ENCODE measurements around the gene SPSB2. TPM values are rescaled to one million over a fixed set of nuclear protein-coding genes. Genes with fewer than 3 reads are reported as not detected.

SPSB2 gene, protein sequence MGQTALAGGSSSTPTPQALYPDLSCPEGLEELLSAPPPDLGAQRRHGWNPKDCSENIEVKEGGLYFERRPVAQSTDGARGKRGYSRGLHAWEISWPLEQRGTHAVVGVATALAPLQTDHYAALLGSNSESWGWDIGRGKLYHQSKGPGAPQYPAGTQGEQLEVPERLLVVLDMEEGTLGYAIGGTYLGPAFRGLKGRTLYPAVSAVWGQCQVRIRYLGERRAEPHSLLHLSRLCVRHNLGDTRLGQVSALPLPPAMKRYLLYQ
- total RNA-seq (2014; rRNA removed; shearing (Covaris generic)) = 7.6 and 13.1 TPM in 2 replicates
- 8.2 and 10.4 TPM in 2 replicates for polyA plus RNA-seq (2016; fragmentation: Nextera tagmentation; extraction: Ambion mirVana)
- long read RNA-seq, partial matches to known transcripts = 5 of 7 reads
- long read RNA-seq, other reads (novel, unspliced or antisense) = 0 of 7 reads

DNA sequence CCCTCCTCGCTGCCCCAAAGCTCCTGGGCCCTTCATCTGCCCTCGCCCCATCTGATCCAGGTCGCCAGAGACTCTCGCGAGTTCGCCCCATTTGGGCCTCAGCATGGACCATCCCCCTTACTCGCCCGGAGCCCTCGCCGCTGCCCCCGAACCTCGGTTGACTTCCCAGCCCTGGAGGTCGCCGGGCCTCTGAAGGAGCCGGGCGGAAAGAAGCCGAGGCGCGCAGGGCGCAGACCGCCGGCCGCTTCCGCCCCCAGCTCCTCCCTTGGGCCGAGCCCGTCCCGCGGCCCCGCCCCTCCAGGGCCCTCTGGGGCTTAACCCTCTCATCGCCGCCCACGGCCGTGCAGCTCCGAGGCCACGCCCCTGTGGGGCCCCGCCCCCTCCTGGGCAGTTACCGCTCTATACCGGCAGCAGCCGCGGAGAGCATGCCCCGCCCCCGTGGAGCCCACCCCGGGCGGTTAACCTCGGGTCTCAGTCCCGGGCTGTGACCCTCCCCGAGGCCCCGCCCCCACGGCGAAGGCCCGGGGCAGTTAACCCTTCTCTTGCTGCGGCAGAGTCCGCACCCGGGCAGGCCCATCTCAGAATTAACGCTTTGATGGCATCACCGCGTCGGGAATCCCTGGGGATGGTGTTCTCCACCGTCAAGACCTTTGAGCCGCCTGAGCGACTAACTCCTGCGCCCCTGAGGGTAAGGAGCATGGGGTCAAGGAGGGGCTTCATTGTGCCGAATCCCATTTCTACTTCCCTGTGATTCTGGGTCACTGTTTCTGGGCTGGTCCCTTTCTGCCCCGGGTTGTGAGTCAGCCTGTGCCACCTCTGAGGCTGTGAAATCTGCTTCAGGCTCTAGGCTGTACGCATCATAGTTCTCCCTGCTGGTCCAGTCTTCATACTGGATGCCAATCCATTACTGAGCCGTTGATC is at the start of gene SPSB2:
Gene SPSB2, minus strand, starts transcription at position 210 of the 921 bp plus-strand sequence. CDS start 402 bp downstream, outside the sequence.
- Mint-ChIP-seq H3K36me3 (ENCODE audit: low read depth) (peaks cover 45% of the 10 kb centered on the region), H3K4me3 (peak within 1 kb of the TSS; percentile 92), H3K9me3 (no peaks in the 10 kb centered on the region; the same call in 1 of the 3 replicates), H3K4me1 (peaks cover 41% of the 10 kb centered on the region), H3K27ac (peak within 1 kb of the TSS; percentile 93), H3K27me3 (ENCODE audit: insufficient read depth, low read depth, poor library complexity) (peaks cover 41% of the 10 kb centered on the region)
- Histone ChIP-seq H2AFZ (peak within 1 kb of the TSS; percentile 97), H3K4me2 (peak within 1 kb of the TSS; percentile 100), H3K9me2 (ENCODE audit: insufficient read depth) (no peaks in the 10 kb centered on the region), H3K4me3 (peak within 1 kb of the TSS; percentile 99), H3F3A (replicated peaks; ENCODE audit: low read depth) (peaks cover 56% of the 10 kb centered on the region), H3K27me3 (ENCODE audit: insufficient read depth) (no peaks in the 10 kb centered on the region), H3K36me3 (ENCODE audit: insufficient read depth) (peaks cover 14% of the 10 kb centered on the region; the same call in 1 of the 2 replicates), H3K79me2 (replicated peaks; ENCODE audit: insufficient read depth) (peaks cover 23% of the 10 kb centered on the region), H4K20me1 (replicated peaks; ENCODE audit: insufficient read depth) (peaks cover 29% of the 10 kb centered on the region), H3K27ac (ENCODE audit: low read depth) (peak within 1 kb of the TSS; percentile 91), H3K4me1 (ENCODE audit: insufficient read depth) (peaks cover 39% of the 10 kb centered on the region)
- peak; percentile 100 for DNase-seq (ENCODE audit: low spot score)
- peak; percentile 74 for ATAC-seq
- TF ChIP-seq POLR2AphosphoS5 (IDR thresholded peaks at IDR 0.05; ENCODE audit: low read depth) (peak; percentile 86), CREB1 (CRISPR knock-in tag; IDR thresholded peaks at IDR 0.05; ENCODE audit: low read depth) (0 out of 2 replicates have a peak, but pooled peaks have one; percentile 25), ZNF331 (CRISPR knock-in tag; IDR thresholded peaks at IDR 0.05; ENCODE audit: low read depth) (no peak)
- TF ChIP-seq, protein P1, sequence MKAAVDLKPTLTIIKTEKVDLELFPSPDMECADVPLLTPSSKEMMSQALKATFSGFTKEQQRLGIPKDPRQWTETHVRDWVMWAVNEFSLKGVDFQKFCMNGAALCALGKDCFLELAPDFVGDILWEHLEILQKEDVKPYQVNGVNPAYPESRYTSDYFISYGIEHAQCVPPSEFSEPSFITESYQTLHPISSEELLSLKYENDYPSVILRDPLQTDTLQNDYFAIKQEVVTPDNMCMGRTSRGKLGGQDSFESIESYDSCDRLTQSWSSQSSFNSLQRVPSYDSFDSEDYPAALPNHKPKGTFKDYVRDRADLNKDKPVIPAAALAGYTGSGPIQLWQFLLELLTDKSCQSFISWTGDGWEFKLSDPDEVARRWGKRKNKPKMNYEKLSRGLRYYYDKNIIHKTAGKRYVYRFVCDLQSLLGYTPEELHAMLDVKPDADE (IDR thresholded peaks at IDR 0.05) = 0 out of 2 replicates have a peak, but pooled peaks have one; percentile 30

DNA sequence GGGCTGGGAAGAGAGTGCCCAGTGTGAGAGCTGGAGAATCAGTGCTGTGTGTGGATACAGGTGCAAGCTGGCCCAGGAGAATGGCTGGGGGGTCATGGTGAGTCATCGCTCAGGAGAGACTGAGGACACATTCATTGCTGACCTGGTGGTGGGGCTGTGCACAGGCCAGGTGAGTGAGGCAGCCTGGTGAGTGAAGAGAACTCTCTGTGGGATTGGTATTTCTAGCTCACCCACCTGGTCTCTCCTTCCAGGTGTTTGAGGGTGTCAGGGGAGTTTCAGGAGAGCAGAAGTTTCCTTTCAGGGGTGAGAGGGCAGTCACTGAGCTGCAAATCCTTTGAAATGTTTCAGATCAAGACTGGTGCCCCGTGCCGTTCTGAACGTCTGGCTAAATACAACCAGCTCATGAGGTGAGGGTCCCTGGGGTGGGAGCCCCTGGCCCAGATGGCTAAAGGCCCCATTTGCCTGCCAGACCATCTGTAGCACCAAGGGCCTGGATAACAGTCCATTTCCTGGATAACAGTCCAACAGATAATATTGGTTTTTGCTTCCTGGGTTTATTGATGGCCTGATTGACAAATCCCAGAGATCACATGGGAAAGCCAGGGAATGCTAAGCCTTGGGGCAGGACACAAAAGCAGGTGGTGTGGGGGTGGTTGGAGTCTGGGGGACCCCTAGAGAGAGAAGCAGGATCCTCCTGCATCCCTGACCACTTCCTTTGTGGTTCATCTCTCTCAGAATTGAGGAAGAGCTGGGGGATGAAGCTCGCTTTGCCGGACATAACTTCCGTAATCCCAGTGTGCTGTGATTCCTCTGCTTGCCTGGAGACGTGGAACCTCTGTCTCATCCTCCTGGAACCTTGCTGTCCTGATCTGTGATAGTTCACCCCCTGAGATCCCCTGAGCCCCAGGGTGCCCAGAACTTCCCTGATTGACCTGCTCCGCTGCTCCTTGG is 49.2 kb upstream of the SPSB2 start:
- Histone ChIP-seq H3K36me3 (ENCODE audit: insufficient read depth) (no peaks in the 10 kb centered on the region; the same call in none of the 2 replicates), H2AFZ (no peak overlapping the region), H3K9me2 (ENCODE audit: insufficient read depth) (no peaks in the 10 kb centered on the region), H3K27me3 (ENCODE audit: insufficient read depth) (no peaks in the 10 kb centered on the region), H3K4me1 (ENCODE audit: insufficient read depth) (peaks cover 28% of the 10 kb centered on the region), H4K20me1 (replicated peaks; ENCODE audit: insufficient read depth) (no peaks in the 10 kb centered on the region), H3K4me3 (no peak overlapping the region), H3K27ac (ENCODE audit: low read depth) (no peak overlapping the region), H3K79me2 (replicated peaks; ENCODE audit: insufficient read depth) (peaks cover 6% of the 10 kb centered on the region), H3K4me2 (no peak overlapping the region), H3F3A (replicated peaks; ENCODE audit: low read depth) (peaks cover 24% of the 10 kb centered on the region)
- Mint-ChIP-seq H3K27ac (peak overlapping the region; percentile 74; the same call in 1 of the 2 replicates), H3K36me3 (ENCODE audit: low read depth) (peaks cover 49% of the 10 kb centered on the region), H3K9me3 (no peaks in the 10 kb centered on the region; the same call in 1 of the 3 replicates), H3K4me3 (no peak overlapping the region; the same call in 2 of the 3 replicates), H3K4me1 (peaks cover 53% of the 10 kb centered on the region), H3K27me3 (ENCODE audit: insufficient read depth, low read depth, poor library complexity) (peaks cover 30% of the 10 kb centered on the region)
- no peak for DNase-seq (ENCODE audit: low spot score)
- no peak for ATAC-seq
- no peak for TF ChIP-seq CREB1 (CRISPR knock-in tag; IDR thresholded peaks at IDR 0.05; ENCODE audit: low read depth)
- TF ChIP-seq, protein P2, sequence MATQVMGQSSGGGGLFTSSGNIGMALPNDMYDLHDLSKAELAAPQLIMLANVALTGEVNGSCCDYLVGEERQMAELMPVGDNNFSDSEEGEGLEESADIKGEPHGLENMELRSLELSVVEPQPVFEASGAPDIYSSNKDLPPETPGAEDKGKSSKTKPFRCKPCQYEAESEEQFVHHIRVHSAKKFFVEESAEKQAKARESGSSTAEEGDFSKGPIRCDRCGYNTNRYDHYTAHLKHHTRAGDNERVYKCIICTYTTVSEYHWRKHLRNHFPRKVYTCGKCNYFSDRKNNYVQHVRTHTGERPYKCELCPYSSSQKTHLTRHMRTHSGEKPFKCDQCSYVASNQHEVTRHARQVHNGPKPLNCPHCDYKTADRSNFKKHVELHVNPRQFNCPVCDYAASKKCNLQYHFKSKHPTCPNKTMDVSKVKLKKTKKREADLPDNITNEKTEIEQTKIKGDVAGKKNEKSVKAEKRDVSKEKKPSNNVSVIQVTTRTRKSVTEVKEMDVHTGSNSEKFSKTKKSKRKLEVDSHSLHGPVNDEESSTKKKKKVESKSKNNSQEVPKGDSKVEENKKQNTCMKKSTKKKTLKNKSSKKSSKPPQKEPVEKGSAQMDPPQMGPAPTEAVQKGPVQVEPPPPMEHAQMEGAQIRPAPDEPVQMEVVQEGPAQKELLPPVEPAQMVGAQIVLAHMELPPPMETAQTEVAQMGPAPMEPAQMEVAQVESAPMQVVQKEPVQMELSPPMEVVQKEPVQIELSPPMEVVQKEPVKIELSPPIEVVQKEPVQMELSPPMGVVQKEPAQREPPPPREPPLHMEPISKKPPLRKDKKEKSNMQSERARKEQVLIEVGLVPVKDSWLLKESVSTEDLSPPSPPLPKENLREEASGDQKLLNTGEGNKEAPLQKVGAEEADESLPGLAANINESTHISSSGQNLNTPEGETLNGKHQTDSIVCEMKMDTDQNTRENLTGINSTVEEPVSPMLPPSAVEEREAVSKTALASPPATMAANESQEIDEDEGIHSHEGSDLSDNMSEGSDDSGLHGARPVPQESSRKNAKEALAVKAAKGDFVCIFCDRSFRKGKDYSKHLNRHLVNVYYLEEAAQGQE (IDR thresholded peaks at IDR 0.05; ENCODE audit: unreplicated experiment) = no peak
- TF ChIP-seq STAT1 (IDR thresholded peaks at IDR 0.05; ENCODE audit: unreplicated experiment) = no peak
- TF ChIP-seq POLR2AphosphoS5 (IDR thresholded peaks at IDR 0.05; ENCODE audit: low read depth) = no peak

Measured in GM23338 (cell line).